ENCODE data around the gene CHIT1.

The CHIT1 gene

DNA sequence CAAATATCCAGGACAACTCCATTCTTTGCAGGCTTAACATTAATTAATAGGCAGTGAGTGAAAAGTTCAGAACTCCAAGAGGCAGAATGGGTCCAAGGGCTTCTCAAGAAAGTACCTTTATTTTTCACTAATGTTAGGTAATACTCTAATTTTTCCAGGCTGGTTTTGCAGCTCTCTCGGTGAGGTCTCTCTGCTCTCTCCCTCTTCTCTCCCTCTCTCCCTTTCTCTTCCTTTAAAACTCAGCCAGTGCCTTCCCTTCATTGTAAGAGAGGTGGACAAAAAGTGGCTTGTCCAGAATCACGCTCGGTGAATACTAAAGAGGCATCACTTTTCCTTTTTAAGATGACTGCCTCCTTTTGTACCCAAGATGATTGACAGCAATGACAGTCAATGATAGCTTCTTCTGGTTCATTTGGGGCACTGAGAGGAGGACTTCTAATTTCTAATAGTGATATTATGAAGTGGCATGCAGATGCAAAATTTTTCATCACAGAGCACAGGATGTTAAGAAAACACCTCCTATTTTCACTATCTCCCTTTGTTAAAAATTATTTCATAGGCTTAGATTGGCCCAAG lies 41.7 kb downstream of the CHIT1 start:
- no peak for DNase-seq (ENCODE audit: low read depth)

- no peak for DNase-seq (ENCODE audit: low read depth)
These were observed 42.2 kb downstream of the CHIT1 start for GRCh38 chr1:203187304-203187685.

DNA sequence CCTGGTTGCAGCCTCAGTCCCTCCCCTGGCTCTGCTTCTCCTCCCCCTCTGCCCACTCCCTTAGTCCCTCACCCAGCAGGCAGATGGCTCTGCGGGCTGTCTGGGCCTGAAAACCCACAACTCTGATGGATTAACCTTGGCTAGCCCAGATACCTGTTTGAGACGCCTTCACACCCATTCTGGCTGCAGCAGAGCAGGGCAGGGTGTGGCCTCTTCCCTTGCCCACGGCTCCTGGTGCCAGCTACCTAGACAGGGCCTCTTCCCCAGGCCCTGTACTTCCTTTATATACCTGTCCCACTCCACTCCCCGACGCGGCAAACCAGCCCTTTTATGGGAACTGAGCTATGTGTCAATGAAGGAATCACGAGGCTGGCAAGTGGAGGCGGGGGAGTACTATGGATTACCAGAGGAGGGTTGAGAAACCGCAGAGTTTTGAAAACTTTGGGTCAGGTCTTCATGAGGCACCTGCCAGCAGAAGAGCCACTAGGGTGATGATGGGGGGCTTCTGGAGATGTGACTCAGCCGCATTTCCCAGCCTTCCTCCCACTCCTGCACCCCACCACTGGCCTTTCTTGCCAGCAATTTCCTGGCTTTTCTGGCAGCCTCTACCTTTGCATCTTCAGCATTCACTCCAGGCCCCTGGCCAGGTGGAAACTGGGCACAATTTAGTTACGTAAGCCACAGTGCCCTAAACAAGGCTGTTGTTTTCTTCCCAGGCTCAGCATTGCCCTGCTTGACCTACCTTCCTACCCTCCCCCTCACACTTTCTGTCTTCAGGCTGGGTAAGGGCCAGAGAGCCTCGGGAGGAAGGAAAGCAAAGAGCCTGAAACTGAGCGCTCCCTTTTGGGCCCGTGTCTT lies 42.8 kb downstream of the CHIT1 start, which contains the start of gene CHI3L1:
Gene CHI3L1, minus strand, starts transcription at position 259 of the 858 bp plus-strand sequence. Its CDS starts 81 bp downstream, at position 178.
- no peak for DNase-seq (ENCODE audit: low read depth)

DNA sequence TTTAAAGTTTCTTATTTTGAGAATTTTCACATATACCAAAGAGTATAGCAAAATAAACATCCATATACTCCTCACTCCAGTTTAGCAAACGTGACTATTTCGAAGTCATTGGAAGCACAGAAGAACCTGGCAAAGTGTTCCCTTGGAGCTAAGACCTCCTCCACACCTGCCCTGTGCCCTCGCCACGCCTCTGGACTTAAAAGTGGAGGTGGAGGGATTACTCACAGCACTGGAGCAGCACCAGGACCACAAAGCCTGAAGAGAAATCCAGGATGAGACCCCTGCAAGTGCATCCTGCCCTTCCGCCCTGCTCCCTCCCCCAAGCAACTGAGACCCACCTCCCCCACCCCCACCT lies 43.4 kb downstream of the CHIT1 start:
- no peak for DNase-seq (ENCODE audit: low read depth)

DNA sequence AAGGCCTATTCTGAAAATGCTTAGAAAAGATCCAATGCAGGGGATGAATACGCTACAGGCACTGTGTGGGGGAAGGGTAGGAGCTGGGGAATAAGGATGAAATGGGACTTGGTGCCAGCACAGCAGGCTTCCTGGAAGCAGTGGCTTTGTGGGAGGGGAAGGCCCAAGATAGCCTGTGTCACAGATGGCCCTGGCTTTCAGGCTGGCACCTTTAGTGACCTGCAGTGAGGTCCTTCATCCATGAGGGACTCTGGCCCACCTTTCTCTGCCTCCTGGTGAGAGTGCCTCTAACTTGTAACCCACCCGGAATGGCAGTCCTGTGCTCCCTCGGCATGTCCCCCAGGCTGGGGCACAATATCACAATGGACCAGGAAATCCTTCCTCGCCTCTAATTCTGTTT lies 43.9 kb downstream of the CHIT1 start:
- DNase-seq (ENCODE audit: low read depth) = no peak

DNA sequence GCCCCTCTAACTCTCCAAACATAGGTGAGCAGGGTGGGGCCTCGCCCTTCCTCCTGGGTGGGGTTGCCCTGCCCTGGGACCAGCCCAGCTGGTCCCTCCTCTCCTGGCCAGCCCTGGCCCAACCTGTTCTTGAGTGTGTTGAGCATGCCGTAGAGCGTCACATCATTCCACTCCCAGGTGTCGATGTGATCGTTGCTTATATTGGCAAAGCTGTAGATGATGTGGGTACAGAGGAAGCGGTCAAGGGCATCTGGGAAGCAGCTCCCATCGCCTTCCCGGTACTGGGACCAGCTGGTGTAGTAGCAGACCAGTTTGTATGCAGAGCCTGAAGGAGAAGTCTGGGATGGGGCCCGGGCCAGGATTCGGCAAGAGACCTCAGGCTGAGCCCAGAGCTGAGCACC lies 44.4 kb downstream of the CHIT1 start:
- DNase-seq (ENCODE audit: low read depth) = no peak

DNA sequence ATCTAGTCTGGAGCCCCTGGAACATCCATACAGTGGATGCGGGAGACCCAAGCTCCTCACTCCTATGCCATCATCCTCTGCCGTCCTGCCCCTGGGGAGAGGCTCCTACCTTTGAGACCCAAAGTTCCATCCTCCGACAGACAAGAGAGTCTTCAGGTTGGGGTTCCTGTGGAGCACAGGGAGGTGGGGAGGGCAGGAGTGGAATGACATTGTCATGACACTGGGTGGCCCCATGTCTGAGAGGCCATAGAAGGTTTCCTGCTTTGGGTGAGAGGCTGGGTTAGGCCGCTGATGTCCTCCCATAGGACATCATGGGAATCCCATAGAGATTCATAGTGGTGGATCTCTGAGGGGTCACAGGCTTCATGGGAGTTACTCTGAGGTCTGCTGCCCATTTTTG lies 45.0 kb downstream of the CHIT1 start:
- no peak for DNase-seq (ENCODE audit: low read depth)

DNA sequence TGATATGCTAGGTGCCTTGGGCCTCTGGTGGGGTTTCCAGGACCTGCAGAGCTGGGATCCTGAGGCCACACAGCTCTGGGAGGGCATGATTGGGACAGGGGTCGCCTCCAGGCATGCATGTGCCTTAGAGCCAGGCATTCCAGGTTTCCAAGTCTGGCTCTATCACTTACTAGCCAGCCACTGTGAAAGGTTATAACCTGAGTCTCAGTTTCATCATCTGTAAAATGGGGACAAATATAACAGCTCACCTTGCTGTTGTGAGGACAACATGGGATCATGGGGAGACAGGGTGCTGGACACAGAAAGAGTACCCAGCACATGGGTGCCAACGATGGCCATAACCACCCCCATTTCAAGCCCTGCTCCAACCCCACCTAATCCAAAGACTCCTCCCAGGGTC lies 45.6 kb downstream of the CHIT1 start:
- DNase-seq (ENCODE audit: low read depth) = no peak

DNA sequence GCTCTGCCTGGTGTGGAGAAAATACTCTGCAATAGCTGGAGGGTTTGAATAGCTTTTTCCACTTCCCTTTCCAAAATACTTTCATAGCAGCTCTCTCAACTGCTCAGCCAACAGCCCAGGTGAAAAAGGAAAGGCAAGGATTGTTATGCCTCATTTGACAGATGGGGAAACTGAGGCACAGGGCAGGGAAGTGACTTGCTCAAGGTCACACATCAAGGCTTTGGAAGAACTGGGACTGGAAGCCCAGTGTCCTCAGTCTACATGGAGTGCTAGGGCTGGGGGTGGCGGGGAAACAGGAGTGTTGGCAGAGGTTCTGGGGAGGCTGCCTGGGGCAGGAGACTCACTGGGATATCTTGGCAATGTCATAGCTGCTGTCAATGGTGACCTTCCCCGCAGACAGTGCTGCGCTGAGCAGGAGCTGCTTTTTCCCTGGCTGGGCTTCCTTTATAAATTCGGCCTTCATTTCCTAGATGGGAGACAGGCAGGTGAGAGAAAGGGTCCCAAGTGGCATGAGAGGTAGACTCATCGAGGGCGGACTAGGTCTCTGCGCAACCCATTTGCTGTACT lies 47.0 kb downstream of the CHIT1 start:
- DNase-seq (ENCODE audit: low read depth) = no peak

DNA sequence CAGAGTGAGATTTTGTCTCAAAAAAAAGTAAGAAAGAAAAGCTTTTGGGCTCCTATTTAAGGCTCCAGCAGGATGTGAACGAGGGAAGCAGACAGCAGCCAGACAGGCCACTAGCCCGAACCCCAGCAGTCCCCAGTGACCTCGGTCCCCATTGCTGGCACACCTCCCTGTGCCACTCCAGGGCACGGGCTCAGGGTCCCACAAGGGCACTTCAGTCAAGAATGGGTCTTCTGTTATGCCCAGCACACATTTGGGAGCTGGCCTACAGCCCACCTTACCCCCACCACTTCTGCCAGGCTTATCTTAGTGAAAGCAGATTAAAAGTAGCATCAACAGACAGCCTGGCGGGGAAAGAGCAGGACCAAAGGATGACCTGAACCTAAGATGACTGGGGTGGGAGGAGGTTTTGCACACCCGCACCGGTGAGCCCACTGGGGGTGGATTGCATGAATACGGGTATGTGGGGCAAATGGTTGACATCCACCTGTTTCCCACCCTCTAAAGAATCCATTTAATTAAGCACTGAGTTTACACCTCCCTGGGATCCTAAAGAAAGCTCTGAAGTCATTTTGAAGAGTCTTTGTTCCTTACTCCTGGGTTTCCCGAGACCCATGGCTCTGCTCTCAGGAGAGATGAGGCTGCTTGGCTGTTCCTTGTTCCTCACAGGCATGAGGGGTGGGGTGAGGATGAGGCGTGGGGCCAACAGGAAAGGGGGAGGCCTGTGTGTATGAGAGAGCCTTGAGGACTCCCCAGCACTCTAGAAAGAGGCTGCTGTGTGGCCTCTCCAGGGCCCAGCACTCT lies 47.7 kb downstream of the CHIT1 start:
- no peak for DNase-seq (ENCODE audit: low read depth)

GRCh38 chr1:203180611-203181330 lies 48.7 kb downstream of the CHIT1 start:
- DNase-seq (ENCODE audit: low read depth) = no peak

DNA sequence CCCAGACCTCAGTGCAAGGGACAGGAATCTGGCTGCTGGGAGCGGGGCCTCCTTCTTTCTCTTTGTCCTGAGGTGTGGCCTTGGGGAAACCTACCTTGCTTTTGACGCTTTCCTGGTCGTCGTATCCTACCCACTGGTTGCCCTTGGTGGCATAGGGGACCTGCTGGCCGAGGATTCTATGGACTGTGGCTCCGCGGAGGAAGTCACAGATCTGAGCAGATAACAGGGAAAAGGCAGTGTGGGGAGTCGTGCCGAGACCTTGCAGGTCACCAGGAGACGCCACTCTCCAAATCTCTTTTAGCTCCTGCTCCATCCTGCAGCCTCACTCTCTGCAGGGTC lies 49.8 kb downstream of the CHIT1 start:
- no peak for DNase-seq (ENCODE audit: low read depth)

DNA sequence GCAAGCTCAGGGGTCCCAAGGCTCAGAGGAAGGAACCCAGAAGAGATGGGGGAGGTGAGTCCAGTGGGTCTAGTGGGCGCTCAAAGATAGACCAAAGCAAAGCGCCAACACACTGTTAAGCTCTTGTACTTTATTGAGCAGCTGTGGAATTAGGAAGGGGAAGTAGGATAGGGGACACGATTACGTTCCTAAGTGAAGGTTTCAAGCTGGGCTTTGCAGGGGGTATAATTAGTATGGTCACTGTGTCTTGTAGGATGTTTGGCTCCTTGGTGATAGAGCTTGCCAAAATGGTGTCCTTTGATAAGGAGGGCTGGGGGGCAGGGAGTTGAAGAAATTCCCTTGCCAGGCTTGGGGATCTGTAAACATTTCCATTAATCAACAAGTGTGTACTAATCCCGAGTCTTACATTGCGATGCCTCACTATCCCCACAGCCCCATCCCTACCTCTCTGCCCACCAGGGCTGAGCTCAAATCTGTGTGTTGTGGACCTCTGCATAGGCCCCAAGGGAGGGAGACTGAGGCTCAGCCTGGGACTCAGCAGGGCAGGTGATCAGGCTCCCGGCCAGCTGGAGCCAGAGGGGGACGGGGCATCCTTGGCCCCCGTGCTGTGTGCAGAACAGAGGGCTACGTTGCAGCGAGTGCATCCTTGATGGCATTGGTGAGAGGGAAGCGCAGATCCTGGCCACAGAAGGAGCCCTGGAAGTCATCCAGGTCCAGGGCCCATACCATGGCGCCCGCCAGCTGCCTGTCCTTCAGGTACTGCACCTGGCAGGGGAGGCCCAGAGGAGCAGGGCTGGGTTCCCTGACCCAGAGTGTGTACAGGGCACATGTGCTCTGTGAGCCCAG lies 50.4 kb downstream of the CHIT1 start:
- DNase-seq (ENCODE audit: low read depth) = no peak

- DNase-seq (ENCODE audit: low read depth) = no peak
These were observed 51.4 kb downstream of the CHIT1 start for GRCh38 chr1:203178083-203178482.

DNA sequence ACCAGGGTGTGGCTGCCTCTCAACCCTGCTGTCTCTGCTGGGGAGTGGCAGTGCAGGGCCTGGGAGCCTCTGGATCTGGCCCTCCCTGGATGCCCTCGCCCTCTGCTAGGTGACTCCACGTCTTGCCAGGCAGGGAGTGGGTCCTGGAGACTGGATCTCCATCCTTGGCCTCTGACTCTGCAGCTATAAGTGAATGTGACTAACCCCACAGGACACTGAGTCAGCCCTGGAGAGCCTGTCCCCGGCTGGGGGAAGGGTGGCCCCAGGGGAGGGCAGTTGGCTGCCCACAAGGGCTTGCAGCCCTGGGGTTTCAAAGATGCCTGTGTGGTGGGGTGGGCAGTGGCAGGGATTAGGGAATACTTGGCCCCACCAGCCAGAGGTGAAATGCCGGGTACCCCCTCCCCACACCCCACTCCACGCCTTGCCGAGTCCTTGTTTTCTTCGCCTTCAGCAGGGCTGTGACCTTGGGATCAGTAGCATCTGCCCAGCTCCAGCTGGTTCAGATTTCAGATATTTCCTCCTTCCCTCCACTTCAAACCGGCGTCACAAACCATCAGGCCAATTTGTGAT lies 51.9 kb downstream of the CHIT1 start:
- DNase-seq (ENCODE audit: low read depth) = no peak

DNA sequence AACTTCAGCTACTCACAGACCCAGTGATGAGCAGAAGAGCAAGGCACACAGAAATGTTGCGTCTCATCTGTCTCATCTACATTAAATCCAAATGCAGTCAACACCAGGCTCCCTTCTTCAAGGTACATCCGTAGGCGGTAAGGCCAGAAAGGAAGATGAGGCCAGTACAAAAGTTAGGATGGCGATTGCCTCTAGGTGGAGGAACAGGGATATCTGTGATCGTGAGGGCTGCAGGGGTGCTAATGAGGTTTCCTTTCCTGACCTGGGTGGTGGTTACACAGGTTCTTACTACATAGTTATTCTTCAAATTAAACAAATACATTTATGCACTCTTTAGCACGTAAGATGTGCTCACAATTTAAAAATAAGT lies 52.5 kb downstream of the CHIT1 start:
- DNase-seq (ENCODE audit: low read depth) = no peak

- DNase-seq (ENCODE audit: low read depth) = no peak
These were observed 53.0 kb downstream of the CHIT1 start for GRCh38 chr1:203176273-203177035.

DNA sequence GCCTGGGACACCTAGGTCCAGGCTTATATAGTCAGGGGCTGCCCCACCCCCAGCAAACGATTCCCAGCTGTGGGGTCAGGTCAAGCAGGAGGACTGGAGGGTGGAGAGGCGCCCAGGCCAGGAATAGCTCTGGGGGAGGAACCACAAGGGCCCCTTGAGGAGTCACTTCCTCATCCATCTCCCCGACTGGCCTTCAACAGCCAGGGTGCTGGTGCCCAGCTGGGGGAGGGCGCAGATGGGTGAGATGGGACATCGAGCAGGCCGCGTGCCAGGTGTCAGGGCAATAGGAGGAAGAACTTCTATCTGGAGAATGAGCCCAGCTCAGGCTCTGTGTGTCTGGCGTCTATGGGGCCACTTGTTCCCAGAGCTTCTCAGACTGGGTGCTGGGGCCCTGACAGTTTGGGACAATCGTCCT lies 53.6 kb downstream of the CHIT1 start:
- no peak for DNase-seq (ENCODE audit: low read depth)

- DNase-seq (ENCODE audit: low read depth) = no peak
These were observed 54.1 kb downstream of the CHIT1 start, which contains the start of gene MYBPH for GRCh38 chr1:203175237-203175826. TSS of gene MYBPH (minus strand) at chr1:203175826. CDS start at chr1:203175755, 71 bp downstream.

Measured in activated T-cell treated with anti-CD3 and anti-CD28 coated beads for 24 hours (primary cell).